Activated CD4-positive, CD25-positive, alpha-beta regulatory T cell (primary cell): ENCODE measurements around the gene ILKAP.

Experiments
- DNase-seq, 4 experiments: peaks; one replicate each; lab custom pipeline; 2025; lab: John Stamatoyannopoulos, UW

ILKAP gene

DNA sequence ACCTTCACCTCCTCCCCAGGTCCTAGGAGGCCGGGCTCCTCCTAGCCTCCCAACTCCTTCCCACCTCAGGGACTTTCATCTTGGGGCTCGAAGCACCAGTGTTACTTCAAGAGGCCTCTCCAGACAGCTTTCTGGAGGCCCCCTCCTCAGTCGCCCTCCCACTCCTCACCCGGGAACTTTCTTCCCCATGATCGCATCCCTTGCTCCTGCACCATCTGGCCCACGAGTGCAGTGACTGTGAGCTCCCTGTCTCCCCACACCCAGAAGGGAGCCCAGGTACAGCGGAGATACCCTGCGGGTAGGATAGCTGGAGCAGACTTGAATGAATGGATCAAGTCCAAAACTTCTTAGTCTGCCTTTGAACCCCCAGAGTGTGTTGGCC is 38.6 kb downstream of the ILKAP start:
- no peak for DNase-seq

DNA sequence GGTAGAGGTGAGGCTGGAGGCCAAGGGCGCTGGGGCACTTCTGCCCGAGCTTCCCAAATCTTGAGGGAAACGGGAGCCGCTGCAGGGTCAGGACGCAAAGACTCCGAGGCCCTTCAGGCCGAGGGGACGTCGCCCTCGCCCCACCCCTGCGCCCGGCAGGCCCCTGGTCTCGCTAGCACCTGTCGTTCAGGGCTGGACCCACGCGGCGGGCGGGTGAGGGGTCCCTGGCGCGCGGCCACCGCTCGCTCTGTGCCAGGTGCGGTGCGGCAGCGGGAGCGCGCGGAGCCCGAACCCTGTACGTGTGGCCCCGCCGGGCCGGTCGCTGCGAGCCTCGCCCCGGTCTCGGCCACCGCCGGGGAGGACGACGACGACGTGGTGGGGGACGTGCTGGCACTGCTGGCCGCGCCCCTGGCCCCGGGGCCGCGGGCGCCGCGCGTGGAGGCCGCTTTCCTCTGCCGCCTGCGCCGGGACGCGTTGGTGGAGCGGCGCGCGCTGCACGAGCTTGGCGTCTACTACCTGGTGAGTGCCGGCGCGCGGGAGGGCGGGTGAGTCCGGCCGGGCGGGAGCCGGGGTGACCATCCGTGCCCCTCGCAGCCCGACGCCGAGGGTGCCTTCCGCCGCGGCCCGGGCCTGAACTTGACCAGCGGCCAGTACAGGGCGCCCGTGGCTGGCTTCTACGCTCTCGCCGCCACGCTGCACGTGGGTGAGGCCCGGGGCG is 39.9 kb downstream of the ILKAP start:
- no peak for DNase-seq

DNA sequence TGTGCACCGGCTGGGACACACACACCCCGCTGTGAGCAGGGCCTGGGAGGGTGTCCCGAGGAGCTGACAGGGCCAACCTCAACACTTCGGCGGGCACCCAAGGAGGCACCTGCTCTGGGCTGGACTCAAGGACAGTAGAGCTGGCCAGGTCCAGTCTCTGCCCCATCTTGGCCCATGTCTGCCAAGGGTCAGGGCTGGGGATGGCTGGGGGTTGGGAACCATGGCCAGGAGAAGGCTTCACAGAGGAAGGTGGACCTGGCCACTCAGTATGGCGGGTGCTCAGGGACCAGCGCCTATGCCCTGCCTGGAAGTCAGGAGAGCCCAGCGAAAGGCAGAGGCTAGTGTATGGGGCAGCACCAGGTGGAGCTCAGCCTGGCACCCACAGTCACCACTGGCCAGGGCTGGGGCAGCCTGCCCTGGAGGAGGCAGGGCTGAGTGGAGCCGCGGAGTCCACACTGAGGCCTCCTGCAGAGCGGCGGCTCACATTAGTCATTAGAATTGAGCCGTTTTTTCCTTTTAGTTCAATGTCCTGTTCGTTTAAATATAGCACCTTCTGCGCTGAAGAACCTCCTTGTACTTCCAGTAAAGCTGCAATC is 40.6 kb downstream of the ILKAP start:
- DNase-seq: no peak

DNA sequence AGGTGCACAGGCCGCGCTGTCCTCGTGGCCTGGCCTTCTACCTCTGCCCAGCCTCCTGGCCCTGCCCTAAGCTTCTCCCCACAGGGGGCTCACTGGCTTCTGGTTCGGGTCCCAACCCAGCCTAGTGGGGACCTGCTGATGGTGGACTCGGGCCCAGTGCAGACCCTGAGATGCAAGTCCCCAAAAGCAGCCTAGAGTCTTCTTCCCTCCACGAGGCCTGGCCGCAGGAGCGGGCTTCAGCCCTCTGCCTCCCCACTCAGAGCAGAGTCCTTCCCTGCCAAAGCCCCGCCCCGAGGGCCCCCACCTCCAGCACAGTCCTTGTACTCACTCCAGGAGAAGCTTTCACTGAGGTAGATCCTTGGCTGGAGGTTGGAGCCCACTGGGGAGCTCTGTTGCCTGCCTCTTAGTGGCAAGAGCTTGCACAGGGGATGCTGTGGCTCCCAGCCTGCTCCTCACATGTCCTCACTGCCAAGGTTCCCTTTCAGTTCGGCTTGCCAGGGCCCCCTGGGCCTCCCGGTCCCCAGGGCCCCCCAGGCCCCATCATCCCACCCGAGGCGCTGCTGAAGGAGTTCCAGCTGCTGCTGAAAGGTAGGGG is 41.1 kb downstream of the ILKAP start:
- DNase-seq: no peak

DNA sequence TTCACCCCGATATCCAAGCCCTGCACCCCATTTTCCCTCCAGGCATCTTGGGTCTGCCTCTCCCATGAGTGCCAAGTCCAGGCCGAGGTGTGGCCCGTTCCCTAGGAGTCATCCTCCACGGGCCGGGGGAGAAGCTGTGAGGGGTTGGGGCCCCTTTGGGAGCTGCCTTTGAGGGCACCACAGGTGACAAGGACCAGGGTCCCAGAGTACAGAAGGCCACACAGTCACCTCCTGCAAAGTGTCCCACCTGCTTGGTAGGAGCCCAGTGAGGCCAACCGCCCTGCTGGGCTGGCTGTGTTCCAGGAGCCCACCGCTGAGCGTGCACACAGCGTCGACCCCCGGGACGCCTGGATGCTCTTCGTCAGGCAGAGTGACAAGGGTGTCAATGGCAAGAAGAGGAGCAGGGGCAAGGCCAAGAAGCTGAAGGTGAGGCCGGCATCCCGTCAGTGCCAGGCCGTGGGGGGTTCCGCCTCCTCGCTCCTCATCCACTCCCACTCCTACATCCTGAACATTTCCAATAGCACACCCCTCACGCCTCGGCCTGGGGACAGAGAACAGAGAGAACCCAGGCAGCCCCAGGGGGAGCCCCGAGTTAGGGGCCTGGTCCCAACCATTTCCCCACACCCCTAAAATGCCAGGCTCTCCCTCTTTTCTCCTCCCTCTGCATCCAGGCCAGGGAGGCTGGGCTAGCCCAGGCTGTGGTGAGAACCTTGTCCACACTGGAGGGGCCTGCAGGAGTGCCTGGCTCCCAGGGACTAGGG is 42.0 kb downstream of the ILKAP start:
- DNase-seq: no peak

DNA sequence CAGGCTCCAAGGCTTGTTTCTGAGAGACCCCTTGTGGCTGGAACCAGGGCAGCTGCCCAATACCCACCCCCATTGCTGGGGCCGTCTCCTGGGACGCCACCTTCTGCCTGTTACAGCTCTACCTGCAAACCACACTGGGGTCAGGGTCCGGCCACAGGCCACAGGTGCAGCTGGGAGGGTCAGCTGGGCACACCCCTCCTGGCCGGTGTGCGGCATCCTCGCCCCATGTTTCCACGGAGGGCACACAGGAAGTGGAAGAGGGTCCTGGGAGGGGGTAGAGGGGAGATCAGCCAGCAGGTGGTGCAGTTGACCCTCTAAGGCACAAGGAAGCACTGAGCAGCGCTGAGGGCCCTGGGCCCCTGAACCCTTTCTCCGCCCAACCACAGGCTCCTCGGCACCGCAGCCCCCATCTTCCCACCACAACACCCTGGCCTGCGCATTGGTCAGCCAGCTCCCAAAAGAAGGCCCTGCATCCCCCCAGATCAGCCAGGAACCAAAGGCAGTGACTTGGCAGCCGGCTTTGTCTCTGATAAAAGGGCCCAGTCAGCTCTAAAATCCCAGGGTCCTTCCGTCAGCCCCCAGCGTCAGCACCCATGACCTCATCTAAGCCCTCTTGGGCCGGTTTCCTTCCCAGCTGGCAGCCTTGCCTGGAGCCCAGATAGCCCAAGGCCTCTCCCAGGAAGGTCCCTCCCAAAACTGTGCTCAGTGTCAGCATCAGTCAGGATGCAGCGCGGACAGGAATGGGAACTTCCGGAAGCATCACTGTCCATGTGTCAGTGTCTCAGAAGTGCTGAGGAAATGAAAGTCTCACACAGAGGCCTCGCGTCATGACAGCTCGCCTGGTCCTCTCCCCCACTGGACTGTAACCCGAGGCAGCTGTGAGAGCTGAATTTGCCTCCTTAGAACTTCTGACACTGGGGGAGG is 43.0 kb downstream of the ILKAP start:
- no peak for DNase-seq

DNA sequence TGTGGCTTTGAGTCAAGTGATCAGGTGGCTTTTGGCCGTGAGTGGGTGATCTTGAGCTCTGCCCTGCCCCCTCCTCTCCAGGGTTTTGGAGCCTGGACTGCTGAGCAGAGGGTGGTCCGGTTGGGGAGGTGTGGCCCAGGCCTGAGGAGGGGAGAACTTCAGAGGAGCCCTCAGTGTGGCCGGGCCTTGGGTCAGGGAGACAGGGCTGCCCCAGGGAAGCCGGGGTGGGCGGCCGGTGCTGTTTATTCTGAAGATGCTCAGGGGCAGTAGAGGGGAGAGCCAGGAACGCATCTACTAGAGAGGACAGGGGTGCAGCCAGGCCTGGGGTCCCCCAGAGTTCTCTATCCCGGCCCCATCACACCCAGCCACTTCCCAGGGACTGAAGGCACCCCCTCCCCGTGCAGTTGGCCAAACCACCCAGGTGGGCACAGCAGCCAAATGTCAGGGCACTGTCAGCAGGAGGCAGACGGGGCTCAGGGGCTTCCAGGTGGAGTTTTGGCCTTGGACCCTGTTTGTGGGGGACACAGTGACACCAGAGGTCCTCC is 43.8 kb downstream of the ILKAP start:
- no peak for DNase-seq

DNA sequence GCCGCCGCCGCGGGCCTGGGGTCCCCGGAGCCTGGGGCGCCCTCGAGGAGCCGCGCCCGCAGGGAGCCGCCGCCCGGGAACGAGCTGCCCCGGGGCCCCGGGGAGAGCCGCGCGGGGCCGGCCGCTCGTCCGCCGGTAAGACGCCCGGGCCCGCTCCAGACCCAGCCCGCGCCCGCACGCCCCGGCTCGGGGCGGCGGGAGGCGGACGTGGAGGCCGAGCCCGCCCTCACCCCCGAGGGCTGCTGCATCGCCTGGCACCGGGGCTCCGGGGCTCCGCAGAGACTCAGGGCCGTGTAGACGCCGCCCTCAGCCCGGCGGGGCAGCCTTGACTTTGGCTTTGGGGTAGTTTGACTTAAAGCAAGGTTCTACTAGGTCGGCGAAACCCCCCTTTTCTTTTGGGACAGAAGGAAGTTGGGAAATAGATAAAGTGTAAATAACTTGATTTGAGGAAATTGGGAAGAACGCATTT is 44.4 kb downstream of the ILKAP start:
- no peak for DNase-seq

DNA sequence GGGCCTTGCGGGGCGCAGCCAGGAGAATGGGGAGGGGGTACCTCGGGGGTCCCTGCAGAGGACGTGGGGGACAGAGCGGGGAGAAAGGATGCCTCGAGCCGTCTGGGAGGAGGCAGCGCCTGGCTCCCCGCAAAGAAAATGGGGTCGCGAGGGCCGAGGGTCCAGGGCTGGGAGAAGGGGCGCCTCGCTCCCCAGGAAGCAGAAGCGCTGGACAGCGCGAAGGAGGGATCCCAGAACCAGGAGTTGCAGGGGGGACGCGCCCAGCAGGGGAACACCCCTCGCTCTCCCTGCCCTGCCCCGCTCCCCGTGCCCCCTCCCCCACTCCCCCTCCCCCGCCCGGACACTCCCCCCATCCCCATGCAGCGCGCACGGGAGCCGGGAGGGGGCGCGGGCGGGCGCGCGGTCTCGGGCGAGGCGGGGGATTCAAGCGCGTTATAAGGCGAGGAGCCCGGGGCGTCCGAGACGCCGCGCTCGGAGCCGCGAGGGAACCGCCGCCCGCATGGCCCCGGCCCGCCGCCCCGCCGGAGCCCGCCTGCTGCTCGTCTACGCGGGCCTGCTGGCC is 44.9 kb downstream of the ILKAP start, which contains the start of gene ERFE:
Gene ERFE (plus strand): TSS at position 462 of the 562 bp plus-strand sequence. CDS start 38 bp downstream, at position 500.
- peak in 1 of 4 experiments; percentile 12 for DNase-seq

DNA sequence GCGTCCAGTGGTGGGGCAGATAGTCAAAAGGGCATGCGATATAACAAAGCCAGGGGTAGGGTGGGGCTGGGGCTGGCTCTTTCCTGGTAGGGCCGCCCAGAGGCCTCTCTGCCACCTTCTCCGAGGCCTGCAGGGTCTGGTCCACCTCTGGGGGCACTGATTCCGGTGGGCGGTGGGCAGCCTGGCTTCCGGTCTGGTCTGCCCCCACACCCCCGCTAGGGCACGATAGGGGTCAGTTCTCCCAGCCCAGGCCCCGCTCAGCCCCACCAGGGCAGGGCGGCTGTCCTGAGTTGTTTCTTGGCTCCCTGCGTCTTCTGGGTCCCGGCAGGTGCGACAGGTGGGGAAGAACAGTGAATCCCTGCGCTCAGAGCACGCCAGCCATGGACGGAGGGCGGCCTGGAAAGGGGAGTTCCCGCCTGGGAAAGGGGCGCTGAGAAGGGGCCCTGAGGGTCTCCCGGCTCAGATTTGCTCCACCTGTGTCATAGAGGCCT is 45.4 kb downstream of the ILKAP start:
- DNase-seq: no peak

DNA sequence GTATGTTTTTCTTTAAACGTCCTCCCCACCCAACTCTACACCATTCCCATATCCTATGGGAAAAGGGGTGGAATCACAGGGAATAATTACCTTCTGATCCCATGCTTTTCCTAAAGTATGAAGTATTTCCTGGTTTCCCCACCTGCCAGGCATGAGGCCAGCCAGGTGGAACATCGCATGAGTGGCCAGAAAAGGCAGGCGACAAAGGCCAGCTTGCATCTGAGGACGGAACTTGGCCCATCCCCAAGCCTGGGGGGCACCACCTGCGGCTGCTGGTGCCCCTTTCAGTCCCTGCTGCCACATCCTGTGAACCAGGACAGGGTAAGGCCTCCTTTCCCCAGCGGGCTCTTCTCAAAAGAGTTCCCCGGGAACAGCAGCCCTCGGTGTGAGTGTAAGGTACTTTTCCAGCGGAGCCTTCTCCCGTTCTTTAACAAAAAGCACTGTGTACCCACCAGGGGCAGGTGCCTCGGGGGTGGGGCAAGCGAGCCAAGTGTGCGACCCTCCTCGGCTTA is 45.9 kb downstream of the ILKAP start:
- no peak for DNase-seq

DNA sequence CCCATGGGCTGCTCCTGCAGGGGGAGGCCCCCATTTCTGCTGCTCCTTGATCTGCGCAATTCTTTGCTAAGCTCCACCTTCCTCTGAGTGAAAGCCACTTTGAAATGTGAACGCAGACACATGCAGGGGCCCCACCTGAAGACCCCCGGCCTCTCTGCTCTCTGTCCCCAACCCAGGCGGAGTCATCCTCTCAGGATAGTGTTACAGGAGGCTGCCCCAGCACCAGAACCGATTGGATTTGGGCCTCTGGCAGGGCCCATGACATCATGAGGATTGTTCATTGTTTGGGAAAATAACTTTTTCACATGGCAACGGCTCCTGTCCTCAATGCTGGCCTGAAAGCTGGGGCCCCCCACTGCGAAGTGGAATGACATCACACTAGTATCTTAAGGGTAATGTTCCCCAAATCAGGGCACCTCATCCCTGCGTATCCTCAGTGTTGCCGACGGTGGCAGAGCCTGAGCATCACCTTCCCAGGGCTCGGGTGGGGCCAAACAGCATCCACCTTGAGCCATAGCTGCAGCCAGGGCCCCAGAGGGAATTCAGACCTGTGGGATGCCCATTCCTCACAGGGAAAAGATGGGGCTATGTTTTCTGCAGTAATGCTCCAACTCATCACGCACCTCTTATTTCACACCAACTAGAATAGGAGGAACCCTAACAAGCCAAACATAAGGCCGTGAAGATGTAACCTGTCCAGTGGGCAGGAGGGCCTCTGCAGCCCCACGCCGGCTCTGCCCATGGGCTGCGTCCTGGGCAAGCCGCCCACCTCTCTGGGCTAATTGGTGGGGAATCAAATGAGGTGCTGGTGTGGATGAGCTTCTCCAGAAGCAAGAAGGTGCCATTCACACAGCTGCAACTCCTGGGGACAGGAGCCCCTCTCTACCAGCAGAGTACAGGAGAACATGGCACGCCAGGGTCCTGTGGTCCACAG is 47.5 kb downstream of the ILKAP start:
- DNase-seq: no peak

DNA sequence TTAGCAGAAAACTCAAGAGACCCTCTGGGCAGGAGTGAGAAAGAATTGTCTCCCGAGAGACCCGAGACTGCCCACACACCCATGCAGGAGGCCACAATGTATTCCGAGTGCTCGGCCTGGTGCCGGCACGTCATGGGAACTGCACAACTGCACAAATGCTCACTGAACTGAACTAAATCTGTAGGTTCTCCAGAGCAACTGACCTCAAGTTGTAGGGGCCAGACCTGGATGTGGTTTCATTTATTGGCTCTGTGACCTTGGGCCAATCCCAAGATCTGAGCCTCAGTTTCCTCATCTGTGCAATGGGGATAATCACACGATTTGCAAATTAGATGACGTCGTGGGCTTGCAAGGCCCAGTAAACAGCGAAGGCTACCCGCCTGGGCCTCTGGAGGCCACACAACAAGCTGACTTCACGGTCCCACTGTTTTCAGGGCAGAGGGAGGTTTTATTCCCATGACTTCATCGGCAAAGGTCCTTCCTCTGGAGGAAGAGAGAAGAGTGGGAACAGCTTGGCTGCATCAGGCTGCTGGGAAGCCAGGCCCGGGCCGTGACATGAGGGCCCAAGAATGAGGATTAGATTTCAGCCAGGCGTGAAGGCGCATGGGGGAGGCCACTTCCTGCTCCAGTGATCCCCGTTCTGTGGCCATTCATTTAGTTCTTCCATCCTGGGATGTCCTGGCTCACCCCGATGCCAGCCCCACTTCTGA is 48.3 kb downstream of the ILKAP start:
- DNase-seq: no peak

DNA sequence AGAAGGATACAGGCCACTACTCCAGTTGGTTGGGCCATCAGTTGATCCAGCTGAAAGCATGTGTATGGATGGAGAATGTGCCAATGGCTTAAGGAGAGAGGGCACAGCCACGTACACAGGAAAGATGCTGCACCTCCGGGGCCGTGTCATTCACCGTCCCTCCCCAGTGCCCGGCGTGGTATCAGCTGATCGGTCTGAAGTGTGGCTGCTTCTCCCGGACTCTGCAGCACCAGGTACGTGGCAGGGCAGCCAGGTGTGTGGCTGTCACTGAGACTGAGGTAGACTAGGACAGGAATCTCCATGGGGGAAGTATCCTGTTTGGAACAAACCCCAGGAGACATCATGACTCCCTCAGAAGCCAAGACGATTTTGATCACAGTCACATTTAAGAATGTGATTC is 48.9 kb downstream of the ILKAP start:
- DNase-seq: no peak

DNA sequence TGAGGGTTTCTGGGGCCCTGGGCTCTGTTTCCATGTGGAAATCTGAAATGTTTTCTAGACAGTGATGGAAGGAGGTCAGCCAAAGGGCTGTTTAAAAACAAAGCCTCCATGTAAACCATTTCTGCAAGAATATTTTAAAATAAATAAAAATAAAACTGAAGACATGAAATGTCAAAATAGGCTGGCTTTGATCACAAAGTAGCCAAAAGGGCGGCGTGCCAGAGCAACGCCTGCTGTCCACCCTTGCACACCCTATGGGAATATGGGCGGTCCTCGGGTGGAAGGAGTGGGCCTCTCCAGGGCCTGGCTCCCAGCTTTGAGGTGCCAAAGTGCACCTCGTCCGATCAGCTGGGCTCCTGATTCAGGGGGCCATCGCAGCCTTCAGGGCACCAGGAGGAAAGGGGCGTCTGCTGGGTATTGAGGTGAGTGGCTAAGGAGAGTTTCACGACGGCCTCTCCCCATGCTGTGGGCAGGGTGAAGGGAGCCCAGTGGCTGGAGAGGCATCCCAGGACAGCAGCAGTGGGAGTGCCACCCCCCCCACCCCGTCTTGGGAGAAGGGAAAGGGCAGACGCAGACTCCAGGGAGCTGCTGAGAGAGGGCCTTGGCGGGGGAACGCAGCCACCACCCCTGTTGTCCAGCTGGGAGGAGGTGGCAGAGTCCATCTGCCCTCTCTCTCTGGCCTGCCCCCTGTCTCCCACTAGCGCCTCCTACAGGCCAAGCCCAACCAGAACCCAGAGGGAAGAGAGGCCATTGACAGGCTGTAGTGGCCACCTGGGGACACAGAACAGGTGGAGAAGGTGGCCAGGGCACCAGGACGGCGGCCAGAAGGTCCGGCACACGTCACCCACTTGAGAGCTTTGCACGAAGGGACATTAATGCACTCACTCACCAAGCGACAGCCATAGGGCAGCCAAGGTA is 50.5 kb downstream of the ILKAP start:
- no peak for DNase-seq

DNA sequence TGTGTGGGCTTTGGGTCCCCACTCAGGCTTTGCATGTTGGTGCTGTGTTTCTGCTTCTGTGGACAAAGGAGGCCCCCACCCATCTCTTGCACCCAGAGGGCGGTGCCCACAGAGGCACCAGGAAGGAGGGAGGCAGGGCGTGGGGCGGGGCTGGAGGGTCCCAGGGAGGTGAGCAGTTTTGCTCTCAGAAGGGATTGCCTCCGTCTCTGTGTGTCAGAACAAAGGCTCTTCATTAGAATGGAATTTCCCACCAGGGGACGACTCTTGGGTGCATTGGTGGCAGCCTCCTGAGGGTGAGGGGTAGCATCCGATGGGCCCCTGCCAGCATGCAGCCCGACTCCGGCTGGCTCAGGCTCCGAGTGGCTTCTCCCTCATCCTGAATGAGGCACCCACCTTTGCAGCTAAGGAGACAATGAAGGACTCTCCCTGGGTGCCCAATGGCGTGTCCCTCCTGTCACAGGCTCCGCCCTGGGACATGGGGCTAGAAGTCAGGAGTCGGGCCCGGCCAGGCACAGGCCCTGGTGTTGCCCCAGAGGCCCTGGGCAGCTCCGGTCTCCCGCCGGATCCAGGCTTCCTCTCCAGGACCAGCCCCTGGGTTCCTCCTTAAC is 51.8 kb downstream of the ILKAP start:
- no peak for DNase-seq

DNA sequence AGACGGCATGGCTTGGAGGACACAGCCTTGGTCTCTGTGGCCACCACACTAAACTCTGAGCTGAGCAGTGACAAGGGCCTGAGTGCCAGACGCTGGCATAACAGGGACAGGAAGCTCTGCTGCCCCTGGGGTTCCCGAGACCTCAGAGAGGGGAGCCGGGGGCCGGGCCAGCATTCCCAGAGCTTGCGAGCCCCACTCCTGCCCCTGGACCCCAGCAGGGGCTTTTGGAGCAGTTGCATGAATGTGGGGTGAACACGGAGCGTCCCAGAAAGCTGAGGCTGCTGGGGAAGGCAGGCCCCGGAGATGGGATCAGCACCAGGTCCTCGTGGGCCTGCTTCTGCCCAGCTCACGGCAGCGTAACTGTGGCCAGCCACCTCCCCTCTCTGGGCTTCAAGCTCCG is 52.3 kb downstream of the ILKAP start:
- no peak for DNase-seq
